D721Med (cell line): ENCODE measurements around the gene GLRX3.

Experiments used
- DNase-seq: peaks from one replicate; pipeline ENCODE4 v3.0.0; 2011; ENCODE audit warnings: low spot score; ENCODE audit not compliant: insufficient read length
- FAIRE-seq: peaks from 2 replicates; lab custom pipeline; 2011; peaks lifted over from hg19 to GRCh38; lab: Jason Lieb, UNC
- TF ChIP-seq, protein P1 (sequence below): IDR thresholded peaks from 2 replicates; pipeline ENCODE4 v1.5.1; 2012; ENCODE audit warnings: mild to moderate bottlenecking, control low read depth; ENCODE audit not compliant: insufficient read depth; ENCODE audit errors: missing control alignments

Gene GLRX3

DNA sequence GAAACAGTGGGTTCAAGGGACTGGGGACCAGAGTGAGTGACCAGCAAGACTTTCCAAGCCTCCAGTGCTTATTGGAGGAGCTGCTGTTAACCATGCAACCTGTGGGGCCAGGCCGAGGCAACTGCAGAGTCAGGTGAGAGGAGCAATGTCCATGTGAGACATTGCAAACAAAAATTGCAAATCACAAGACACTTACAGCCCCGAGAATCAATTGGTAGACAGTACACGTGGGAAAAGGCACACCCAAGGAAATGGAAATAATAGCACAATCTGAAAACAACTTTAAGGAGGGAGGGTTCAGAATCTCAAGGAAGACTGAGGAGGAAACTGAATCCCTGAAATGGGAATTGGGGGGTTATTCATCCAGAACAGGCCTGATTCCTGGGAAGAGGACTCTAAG, 72.6 kb downstream of the GLRX3 start:
- DNase-seq (no peak), FAIRE-seq (no peak)
- TF ChIP-seq, protein P1, sequence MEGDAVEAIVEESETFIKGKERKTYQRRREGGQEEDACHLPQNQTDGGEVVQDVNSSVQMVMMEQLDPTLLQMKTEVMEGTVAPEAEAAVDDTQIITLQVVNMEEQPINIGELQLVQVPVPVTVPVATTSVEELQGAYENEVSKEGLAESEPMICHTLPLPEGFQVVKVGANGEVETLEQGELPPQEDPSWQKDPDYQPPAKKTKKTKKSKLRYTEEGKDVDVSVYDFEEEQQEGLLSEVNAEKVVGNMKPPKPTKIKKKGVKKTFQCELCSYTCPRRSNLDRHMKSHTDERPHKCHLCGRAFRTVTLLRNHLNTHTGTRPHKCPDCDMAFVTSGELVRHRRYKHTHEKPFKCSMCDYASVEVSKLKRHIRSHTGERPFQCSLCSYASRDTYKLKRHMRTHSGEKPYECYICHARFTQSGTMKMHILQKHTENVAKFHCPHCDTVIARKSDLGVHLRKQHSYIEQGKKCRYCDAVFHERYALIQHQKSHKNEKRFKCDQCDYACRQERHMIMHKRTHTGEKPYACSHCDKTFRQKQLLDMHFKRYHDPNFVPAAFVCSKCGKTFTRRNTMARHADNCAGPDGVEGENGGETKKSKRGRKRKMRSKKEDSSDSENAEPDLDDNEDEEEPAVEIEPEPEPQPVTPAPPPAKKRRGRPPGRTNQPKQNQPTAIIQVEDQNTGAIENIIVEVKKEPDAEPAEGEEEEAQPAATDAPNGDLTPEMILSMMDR = no peak

DNA sequence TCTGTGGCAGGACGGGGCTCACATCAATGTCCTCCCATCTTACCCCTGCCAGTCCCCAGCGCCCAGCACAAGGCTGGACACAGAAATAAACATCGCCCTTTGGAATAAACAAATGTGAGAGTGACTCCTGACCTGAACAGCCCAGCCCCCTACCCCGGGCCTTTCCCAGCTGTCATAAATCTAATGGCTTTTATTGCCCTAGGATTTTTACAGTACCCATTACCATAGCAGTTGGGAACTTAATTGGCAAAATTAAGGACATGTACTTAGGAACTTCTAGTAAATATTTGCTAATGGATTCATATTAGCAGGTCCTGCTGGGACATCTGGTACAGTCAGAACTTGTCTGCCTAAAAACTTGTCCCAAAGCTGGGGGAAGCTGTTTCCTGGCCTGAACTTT, 76.6 kb downstream of the GLRX3 start:
- FAIRE-seq (no peak), DNase-seq (no peak)
- TF ChIP-seq, protein P1 = no peak

DNA sequence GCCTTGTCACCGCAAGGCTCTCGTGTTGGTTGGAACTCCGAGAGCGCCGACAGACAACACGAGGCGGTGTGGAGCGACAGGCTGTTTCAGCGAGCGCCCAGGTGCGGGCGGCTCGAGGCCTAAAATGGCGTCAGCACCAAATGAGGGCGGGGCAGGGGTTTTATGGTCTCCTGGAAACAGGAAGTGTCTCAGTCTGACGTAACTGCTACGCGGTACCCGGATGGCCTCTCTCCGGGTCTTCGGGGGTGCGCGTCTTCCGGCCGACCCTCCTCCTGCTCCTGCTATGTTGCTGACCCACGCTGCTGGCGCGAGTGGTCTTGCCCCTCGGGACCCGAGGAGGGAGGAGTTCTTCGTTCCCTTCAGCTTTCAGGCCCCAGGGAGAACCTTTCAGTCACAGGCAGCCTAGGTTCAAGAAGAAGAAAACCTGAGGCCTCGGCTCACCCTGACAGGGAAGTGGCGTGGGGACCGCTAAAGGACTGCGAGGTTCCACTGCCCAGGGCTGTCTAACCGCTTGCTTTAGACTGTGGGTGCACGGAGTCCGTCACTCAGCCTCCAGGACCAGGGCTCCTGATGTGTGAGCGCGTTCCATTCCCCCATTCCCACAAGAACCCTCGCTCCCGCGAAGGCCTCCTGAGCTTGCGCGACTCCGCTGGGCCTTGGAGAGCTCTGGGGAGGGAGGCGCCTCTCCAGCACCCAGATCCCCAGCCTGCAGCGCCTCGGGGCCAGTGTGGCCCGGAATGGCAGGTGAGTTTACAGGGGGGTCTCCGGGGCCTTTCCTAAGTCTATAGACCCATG, 77.3 kb downstream of the GLRX3 start:
- no peak for DNase-seq
- TF ChIP-seq, protein P1 = no peak
- no peak for FAIRE-seq

DNA sequence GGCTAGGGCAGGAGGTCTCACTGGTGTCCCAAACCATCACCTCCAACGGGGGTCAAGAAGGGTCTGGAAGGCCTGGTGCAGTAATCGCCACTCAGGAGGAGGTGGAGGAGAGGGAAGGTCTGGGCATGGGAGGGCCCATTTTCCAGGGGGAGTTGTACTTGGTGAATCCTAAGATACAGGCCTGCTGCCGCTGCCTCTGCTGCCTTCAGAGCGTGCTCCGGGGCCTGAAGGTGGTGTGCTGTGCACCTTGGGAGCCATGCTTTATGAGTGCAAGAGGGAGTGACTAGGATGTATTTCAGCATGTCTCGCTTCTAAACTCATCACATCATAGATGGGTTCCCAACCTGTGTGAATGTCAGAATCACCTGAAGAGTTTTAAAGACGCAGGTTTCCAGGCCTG, 78.2 kb downstream of the GLRX3 start:
- no peak for FAIRE-seq
- TF ChIP-seq, protein P1 = no peak
- DNase-seq = no peak

DNA sequence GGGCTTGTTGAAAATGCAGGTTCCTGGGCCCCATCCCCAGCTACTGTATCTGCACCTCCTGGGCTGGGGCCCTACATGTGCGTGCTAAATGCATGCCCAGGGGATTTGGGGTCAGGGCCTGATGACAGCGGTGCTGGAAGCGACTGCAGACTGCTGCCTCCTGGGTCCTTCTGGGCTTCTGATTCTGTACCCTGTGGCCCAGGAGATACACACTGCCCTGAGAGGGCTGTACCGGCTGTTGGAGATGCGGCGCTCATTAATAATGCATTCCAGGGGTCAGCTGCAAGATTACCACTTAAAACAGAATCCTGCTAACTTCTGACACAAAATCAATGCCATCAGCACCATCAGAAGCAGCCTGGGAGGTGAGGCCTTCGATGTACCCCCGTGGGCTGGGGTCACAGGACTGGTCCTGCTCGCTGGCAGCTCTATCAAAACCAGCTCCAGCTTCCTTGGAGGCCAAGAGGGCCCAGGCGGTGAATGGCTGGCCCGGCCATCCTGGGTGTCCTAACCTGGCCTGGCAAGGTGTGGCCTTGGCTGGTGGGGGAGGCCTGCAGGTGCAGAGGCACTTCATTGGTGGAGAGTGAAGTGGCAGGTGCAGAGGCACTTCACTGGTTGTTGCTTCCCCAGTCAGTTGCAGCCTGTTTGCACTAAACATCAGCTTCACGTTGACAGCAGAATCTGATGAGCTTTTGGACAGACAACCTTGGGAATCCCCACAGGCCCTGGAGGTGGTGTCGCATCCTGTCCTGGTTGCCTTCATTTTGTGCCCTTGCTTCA, 79.2 kb downstream of the GLRX3 start:
- DNase-seq = no peak
- TF ChIP-seq, protein P1 = no peak
- FAIRE-seq = no peak

DNA sequence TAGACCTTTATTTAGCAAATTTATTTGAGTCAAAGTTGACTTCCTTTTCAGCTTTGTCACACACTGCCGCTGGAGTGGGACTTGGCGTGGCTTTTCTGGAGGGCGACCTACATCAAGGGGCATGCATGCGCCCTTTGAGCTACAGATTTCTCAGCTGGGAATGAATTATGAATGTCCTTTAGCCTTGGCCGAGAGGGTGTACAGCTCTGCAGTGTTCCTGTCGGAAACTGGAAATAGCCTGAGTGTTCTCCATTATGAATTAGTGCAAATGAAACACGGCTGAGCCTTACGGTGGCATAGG, 79.7 kb downstream of the GLRX3 start:
- TF ChIP-seq, protein P1 = no peak
- no peak for FAIRE-seq
- no peak for DNase-seq

DNA sequence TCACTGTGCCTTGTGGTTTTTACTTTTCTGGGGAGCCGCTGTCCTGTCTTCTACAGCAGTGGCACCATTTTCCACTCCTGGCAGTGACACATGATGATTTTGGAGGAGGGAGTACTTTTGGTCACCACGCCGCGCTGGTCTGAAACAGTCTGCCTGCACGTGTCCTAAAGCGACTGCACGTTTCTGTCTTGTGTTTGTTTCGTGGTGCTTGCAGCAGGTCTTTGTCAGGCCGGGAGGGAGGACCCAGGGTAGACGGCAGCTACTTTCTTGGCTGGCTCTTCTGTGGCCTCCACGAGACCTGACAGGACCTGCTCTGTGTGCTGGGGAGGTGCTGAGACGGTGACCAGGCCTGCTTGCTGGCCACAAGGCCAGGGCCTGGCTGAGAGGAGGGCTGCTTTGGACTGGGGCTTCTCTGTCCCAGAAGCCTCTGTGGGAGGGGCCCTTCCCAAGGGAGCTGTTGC, 82.0 kb downstream of the GLRX3 start:
- TF ChIP-seq, protein P1 = no peak
- no peak for DNase-seq
- FAIRE-seq = no peak
